Calu3 (cell line): ENCODE data around the gene OTUD7B. TPM values are rescaled to one million over a fixed set of nuclear protein-coding genes. Genes with fewer than 3 reads are reported as not detected.

Experiments
- BruUV-seq: library from RNA; stranded (reverse); fragments of 400-500 nt; replicated peaks from 2 replicates; lab custom pipeline; 2021; lab: Mats Ljungman, UMichigan
- CTCF ChIA-PET: fragments of 300-600 bp; sonication (Branson Sonifier 250); formaldehyde crosslinking; loops from one replicate; lab custom pipeline; 2022; ENCODE audit warnings: antibody characterized with exemption; lab: Charles Lee
- DNase-seq: peaks from one replicate; pipeline ENCODE4 v3.0.0; 2022
- H3K27ac Mint-ChIP-seq: one replicate; pipeline ENCODE4 v1.8.0; 2022; ENCODE audit warnings: mixed read lengths; ENCODE audit not compliant: unreplicated experiment
- H3K27me3 Mint-ChIP-seq: one replicate; pipeline ENCODE4 v1.8.0; 2022; ENCODE audit warnings: mixed read lengths; ENCODE audit not compliant: unreplicated experiment
- H3K36me3 Mint-ChIP-seq: one replicate; pipeline ENCODE4 v1.8.0; 2022; ENCODE audit warnings: mild to moderate bottlenecking, moderate library complexity, mixed read lengths; ENCODE audit not compliant: insufficient read depth, unreplicated experiment
- H3K4me1 Mint-ChIP-seq: one replicate; pipeline ENCODE4 v1.8.0; 2022; ENCODE audit warnings: mild to moderate bottlenecking, low read depth, mixed read lengths; ENCODE audit not compliant: unreplicated experiment
- H3K4me3 Mint-ChIP-seq: one replicate; pipeline ENCODE4 v1.8.0; 2022; ENCODE audit warnings: mild to moderate bottlenecking, low read depth, moderate library complexity, mixed read lengths; ENCODE audit not compliant: unreplicated experiment
- H3K9me3 Mint-ChIP-seq: one replicate; pipeline ENCODE4 v1.8.0; 2022; ENCODE audit warnings: low read depth, mixed read lengths; ENCODE audit not compliant: unreplicated experiment
- CTCF ChIP-seq: fragments of 200-600 bp; IDR thresholded peaks from one replicate; pipeline ENCODE4 v1.8.0; 2022; ENCODE audit warnings: antibody characterized with exemption; ENCODE audit not compliant: unreplicated experiment
- intact Hi-C: fragments of 100-400 bp; cut with micrococcal nuclease; formaldehyde crosslinking; loops from one replicate; pipeline ENCODE4 v1.10.0; 2022; ENCODE audit not compliant: unreplicated experiment
- total RNA-seq: library from RNA; stranded (reverse); gene quantifications from 2 replicates; pipeline ENCODE4 v1.2.3, GENCODE V29; 2022

Gene OTUD7B
- total RNA-seq, 1 experiment from 2014 or later = 34.9 TPM

- Mint-ChIP-seq H3K4me3 (no peak overlapping the region), H3K36me3 (no peaks in the 10 kb centered on the region), H3K27me3 (peaks cover 46% of the 10 kb centered on the region), H3K9me3 (no peaks in the 10 kb centered on the region), H3K4me1 (no peaks in the 10 kb centered on the region), H3K27ac (no peak overlapping the region)
- intact Hi-C loops = no loop called here
- CTCF ChIA-PET = no interaction called here
- no TSS peak for BruUV-seq
- no peak for TF ChIP-seq CTCF
- DNase-seq = no peak
Measured at GRCh38 chr1:149916193-149916897, 94.2 kb downstream of the OTUD7B start.

- intact Hi-C loops = no loop called here
- no peak for TF ChIP-seq CTCF
- no peak for DNase-seq
- no peak overlapping the region for H3K4me3 Mint-ChIP-seq
- H3K36me3 Mint-ChIP-seq = no peaks in the 10 kb centered on the region
- H3K9me3 Mint-ChIP-seq = no peaks in the 10 kb centered on the region
- CTCF ChIA-PET = no interaction called here
- H3K27ac Mint-ChIP-seq = no peak overlapping the region
- peaks cover 51% of the 10 kb centered on the region for H3K27me3 Mint-ChIP-seq
- no peaks in the 10 kb centered on the region for H3K4me1 Mint-ChIP-seq
- BruUV-seq = no TSS peak
Measured at GRCh38 chr1:149915429-149916192, 94.9 kb downstream of the OTUD7B start.

- Mint-ChIP-seq H3K9me3 (no peaks in the 10 kb centered on the region), H3K4me1 (no peaks in the 10 kb centered on the region), H3K4me3 (no peak overlapping the region), H3K27ac (no peak overlapping the region), H3K27me3 (peaks cover 62% of the 10 kb centered on the region), H3K36me3 (no peaks in the 10 kb centered on the region)
- no peak for DNase-seq
- intact Hi-C loops = no loop called here
- CTCF ChIA-PET = interaction anchor here (0.6 kb wide), 1 partner anchor 235 kb away, joined by 3 read pairs; the partner anchor contains the start of gene PLEKHO1
- no TSS peak for BruUV-seq
- TF ChIP-seq CTCF = no peak
Measured at GRCh38 chr1:149914545-149914944, 96.0 kb downstream of the OTUD7B start.

GRCh38 chr1:149906570-149907075 is 103.9 kb downstream of the OTUD7B start:
- Mint-ChIP-seq H3K27me3 (peaks cover 18% of the 10 kb centered on the region), H3K4me1 (no peaks in the 10 kb centered on the region), H3K27ac (no peak overlapping the region), H3K9me3 (no peaks in the 10 kb centered on the region), H3K36me3 (peaks cover 4% of the 10 kb centered on the region), H3K4me3 (no peak overlapping the region)
- DNase-seq = no peak
- intact Hi-C loops = no loop called here
- BruUV-seq = no TSS peak
- no peak for TF ChIP-seq CTCF
- CTCF ChIA-PET = no interaction called here
